ENCODE data around the gene MGMT.

MGMT gene

DNA sequence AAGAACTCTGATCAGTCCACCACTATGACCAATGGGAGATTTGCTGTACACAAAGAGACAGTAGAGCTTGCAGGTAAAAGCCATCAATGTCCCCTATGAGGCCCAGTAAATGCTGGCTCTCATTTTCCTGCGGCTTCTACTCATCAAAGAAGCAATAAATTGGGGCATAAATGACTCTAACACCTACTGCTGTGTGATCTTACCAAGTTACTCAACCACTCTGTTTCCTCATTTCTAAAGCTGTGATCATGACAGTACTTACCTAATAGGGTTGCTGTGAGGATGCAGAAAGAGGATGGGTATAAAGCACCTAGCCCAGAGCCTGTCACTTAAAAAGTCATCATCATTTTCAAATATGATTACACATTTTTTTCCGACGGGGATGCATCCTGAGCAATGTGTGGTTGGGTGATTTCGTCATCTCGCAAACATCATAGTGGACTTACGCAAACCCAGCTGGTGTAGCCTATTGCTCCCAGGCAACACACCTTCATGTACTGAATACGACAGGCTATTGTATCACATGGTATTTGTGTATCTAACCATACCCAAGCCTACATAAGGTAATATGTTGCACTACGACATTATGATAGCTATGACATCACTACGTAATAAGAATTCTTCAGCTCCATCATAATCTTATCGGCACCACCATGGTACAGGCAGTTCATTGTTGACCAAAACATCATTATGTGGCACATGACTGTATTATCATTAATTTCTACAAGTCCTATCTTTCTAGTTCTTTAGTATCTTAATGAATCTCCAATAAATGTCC lies 7.1 kb upstream of the MGMT start:
- no peak for DNase-seq

DNA sequence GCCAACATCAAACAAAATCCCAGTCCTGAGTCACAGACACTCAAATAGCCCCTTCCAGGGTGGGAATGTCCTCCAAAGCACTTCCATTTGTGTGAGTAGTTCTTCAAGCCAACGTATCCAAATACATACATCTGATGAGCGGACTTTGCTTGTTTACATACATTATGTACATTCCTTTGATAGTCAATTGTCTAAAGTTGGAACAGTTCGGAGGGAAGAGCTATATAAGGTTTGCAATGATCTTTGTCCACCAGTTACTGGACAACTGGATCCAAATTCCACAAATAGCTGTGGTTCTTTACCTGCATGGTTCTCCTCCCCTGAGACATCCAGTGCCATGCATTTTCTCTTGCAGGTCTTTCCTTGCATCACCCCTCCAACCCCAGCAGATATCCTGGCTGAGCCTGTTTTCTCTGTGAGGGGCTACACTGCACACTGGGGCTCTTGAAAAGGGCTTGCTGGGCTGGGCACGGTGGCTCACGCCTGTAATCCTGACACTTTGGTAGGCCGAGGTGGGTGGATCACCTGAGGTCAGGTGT lies 4.7 kb upstream of the MGMT start:
- DNase-seq, result no peak

DNA sequence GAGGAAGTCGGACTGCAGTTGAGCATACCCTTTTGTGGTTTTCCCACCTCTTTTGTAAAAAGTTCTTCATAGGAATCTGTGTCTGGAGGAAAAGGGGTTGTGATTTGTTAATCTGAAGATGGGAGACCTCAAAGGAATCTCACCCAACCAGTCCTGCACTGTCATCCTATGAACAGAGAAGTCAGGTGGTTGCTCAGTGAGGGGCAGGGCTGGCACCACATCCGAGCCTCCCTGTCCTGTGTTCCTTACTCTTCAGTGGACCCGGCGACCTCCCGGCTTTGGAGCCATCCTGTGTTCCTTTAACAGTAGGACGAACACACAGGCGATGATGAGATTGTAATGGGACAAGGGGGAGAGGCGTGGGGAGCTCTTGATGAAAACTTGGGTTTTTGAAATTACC lies 2.8 kb upstream of the MGMT start:
- DNase-seq, result no peak

DNA sequence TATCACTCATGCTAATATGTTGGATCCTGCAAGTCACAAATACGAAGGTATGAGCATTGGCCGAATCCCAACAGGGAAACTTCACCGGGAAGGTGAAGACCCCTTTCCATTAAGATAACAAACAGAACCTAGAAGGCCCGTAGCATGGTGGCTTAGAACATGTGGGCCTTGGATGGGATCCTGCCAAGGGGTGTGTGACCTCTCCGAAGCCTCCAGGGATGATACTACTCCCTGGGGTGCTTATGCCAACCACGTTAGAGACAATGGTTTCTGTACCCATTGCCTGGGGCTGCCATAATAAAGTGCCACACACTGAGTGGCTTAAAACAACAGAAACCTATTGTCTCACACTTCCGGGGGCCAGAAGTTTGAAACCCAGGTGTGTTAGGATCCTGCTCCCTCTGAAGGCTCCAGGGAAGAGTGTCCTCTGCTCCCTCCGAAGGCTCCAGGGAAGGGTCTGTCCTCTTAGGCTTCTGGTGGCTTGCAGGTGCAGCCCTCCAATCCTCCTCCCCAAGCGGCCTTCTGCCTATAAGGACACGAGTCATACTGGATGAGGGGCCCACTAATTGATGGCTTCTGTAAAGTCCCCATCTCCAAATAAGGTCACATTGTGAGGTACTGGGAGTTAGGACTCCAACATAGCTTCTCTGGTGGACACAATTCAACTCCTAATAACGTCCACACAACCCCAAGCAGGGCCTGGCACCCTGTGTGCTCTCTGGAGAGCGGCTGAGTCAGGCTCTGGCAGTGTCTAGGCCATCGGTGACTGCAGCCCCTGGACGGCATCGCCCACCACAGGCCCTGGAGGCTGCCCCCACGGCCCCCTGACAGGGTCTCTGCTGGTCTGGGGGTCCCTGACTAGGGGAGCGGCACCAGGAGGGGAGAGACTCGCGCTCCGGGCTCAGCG lies 992 bp upstream of the MGMT start:
- DNase-seq, result no peak

DNA sequence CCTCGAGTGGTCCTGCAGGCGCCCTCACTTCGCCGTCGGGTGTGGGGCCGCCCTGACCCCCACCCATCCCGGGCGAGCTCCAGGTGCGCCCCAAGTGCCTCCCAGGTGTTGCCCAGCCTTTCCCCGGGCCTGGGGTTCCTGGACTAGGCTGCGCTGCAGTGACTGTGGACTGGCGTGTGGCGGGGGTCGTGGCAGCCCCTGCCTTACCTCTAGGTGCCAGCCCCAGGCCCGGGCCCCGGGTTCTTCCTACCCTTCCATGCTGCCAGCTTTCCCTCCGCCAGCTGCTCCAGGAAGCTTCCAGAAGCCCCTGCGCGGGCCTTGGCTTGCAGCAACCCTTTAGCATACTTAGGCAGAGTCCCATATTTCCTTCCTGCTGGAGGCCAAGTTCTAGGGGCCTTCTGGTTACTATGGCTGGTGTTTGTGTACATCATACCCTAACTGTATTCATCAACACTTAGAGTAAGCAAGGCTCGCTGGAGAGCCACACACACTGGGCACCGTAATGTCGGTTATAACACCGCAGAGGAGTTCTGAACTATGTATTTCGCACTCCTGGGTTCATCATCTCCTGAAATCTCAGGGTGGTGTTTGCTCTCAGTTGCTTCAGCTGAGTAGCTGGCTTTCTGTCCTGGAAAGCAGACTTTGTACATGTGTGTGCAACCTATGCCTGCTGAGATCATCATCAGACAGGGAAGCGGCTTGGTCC lies 471 bp downstream of the MGMT start:
- peak; percentile 11 for DNase-seq

DNA sequence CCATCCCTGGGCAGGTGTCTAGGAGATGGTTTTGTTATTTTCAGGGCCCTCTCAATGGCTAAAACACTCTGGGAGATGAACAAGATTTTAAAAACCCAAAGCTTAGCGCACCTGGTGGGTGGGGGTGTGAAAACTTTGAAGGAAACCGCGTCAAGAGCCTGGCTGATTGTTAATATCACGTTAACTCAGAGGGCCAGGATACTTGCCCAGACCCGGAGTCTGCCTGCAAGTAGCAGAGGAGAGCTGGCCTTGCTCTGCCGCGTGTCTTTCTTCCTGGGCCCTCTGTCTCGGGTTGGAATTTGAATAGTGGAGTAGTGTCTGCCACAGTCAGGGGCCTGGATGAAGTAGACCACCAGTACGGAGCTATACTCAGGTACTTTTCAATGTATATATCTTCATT lies 1.1 kb downstream of the MGMT start:
- no peak for DNase-seq

DNA sequence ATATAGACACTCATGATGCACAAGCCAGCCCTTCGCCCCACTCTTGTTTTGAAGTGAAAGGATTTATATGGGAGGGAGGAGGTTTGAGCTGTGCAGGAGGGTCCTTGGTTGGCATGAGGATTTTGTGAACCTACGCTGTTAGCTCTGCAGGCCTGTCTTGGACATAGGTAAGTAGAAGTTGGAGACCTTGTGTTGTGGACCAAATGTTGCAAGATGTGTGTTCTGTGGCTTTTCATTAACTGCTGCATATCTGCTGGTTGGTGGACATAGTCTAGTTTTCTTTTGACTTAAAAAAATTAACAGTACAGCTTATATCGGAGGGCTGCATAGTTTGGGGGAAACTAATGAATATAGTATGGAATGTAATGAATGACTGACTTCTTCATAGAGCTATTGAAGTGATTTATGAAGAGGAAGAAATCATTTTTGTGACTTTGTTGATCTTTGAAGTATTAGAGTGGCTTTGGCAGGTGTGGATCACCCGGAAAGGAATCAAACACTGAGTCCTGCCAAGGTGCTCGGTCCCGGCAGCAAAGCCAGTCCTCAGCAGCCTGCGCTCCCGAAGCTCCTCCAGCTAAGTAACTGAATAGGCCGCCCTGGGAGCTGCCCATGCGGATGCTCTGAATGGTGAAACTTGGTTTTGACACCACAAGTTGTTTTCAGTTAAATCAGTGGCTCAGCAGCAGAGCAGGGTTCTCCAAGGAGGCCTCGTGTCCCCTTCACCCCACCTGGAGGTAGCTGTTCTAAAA lies 3.2 kb downstream of the MGMT start:
- no peak for DNase-seq

DNA sequence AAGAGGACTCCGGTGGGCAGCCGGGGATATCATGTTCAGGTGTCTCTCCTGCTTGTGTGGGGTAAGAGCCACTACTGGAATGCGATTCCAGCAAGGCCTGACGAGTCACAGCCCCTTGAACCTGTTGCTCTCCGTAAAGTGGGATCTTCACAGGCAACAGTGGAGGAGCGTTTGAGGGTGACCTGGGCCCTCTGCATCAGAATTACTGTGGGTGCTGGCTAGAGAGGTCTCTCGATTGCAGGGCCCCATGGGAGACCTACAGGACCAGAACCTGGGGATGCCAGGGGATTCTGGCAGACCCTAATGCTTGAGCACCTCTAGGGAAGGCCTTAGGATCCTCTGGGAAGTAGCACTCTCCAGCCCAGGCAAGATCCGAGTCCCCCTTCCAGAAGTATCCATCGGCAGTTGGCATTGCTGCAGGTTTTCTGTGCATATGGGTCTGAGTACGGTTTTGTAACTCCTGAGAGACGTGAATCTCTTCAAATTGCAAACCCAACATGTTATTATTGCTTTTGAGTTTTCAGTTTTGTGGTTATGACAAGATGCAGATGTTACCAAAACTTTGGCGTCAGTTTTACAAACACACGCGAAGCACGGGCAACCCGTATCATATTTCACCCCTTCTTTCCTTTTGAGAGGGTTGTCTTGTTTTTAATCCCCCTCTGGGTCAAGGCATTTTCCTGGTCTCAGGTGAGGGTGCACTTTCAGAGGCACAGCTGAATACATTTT lies 4.6 kb downstream of the MGMT start:
- no peak for DNase-seq

DNA sequence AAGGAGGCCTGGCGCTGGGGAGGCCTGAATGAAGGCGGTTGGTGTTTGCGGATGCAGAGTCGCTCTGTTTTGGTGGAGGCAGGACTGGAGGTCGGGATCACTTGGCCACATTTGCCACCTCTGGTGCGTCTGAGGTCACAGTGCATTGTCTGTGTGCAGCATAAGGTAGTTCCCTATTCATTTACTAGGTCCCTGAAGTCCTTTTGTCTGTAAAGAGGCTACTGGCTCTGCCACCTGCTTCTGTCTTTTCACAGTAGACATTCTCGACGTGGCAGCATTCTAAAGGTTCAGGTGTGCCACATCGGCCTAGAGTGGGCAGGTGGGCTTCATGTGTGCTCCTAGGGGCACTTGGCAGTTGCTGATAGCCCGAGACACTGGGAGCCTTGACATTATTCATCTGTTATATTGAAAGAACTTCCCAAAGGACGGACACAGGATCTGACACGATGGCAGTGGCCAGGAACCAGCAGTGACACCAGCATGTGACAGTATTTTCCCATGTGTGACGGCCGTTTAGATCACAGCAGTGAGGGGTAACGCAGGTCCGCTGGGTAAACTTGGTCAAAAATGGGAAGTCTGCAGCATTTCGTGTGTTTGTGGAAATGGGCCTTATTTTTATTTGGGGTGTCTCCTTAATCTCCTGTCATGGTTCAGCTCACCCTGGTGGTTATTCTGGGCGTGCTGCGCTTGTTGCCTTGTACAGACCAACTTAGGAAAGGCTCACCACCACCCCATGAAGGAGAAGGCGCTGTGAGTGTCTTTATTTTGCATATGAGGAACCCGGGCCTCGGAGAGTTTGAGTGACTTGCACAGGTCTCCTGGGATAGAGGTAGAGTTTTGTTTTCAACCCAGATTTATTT lies 5.9 kb downstream of the MGMT start:
- DNase-seq, result no peak

DNA sequence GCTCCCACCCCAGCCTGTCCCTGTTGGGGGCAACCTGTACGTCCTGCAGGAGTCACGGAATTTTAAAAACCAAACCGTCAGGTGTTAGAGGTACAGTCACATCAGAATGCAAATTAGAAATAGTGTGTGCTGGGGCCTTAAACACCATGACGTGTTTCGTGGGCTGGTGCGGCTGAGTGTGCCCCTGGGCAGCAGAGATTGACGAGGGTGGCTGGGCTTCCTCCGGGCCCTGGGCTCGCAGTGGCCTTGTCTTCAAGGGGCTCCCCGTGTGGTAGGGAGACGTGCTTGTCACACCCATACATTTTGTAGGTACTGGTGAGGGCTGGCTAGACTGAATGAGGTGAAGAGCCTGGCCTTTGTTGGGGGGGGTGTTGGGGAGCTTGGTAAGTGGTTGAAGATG lies 7.6 kb downstream of the MGMT start:
- no peak for DNase-seq

DNA sequence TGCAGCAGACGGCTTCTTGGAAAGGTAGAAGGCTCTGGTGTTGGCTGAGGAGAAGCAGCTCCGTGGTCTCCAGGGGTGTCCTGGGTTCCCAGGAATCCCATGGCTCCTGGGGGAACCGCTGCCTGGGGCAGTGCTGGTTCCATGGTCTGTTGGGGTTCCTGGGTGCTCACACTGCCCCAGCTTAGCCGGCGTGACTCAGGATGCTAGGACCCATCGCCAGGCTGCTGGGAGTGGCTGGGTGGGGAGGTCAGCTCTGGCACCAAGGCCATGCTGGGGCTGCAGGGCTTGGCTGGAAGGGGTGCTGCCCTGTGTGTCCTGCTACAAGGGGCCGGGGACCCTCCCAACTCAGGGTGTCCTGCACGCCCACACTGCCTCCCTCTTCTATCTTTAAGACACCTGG lies 9.4 kb downstream of the MGMT start:
- DNase-seq, result no peak

DNA sequence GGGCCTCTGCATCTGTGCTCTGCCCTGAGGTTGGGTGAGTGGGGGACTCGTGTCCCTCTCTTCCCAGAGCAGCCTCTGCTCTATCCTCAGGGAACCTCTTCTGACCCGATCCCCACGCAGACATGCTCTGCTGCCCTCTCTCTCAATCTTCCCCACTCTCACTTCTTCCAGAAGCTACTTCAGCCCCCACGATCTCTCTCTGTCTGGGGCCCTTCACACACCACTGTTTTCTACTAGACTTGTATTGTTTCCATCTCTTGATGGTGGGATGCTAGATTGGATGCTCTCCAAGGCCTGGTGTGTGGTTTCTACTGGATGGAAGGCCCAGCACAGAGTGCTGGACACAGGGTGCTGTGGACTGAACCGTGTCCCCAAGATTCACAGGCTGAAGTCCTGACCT lies 10.0 kb downstream of the MGMT start:
- no peak for DNase-seq

DNA sequence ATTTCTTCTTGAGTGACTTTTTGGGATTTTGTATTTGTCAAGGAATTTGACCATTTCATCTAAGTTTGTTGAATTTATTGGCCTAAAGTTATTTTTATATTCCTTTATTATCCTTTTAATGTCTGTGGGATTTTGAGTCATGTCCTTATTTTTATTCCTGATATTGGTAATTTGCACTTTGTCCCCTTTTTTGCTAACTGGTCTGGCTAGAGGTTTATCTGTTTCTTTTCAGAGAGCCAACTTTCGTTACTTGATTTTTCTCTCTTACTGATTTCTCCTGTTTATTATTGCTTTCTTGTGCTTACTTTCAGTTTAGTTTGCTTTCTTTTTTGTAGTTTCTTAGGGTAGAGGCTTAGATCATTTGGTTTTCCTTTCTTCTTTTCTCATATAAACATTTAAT lies 14.6 kb downstream of the MGMT start:
- no peak for DNase-seq

DNA sequence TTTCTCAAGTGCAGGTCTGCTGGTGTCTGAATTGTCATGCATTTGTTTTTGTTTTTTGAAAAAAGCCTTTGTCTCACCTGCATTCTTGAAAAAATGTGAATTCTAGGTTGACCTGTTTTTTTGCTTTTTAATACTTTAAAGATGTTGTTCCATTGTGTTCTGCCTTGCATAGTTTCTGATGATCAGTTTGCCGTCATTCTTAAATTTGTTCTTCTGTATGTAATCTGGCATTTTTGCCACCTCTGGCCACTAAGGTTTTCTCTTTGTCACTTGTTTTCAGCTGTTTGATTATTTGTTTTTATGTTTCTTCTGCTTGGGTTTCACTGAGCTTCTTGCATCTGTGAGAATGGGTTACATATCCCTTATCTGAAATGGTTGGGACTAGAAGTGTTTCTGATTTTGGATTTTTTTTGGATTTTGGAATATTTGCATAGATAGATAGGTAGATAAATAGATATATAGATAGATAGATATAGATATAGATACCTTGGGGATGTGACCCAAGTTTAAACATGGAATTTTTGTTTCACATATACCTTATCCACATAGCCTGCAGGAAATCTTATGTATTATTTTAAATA lies 16.5 kb downstream of the MGMT start:
- DNase-seq, result no peak

DNA sequence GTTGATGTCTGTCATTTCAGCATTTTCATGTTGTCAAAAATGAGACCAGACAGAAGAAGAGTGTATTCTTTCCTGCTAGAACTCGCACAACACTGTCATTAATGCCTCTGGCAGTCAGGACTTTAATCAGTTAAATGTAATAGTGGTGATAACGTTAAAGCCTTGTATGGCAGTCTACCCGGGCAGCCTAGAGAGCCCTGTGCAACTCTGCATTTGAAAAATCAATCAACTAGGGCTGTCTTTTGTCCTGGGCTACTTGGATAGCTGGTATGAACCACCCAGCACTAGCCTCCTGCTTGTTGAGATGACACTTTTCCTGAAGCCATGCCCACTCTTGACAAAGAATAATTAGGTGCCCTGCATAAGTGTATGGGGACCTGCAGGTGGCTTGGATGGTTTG lies 19.8 kb downstream of the MGMT start:
- no peak for DNase-seq

DNA sequence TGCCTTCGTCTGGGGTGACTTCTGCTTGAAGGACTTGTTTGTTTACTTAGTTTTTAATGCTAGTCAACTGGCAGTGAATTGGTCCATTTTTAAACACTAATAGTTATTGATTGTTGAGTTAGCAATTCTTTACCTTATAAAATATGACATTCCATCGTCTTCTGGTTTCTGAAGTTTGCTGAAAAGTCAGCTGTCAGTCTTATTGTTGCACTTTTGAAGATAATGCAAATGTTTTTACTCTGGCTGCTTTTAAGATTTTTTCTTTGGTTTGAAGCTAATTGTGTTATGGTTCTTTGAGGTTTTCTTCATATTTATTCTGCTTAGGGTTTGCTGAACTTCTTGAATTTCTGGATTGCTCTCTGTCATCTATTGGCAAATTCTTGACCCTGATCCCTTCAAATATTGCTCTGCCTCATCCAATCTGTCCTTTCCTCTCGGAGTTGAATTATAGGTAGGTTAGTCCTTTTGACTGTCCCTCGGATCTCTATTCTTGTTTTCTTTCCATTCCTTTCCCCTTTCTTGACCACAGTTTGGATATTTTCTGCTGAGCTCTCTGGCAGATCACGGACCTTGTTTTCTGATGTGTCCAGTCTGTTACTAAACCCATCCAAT lies 24.2 kb downstream of the MGMT start:
- peak; percentile 5 for DNase-seq

DNA sequence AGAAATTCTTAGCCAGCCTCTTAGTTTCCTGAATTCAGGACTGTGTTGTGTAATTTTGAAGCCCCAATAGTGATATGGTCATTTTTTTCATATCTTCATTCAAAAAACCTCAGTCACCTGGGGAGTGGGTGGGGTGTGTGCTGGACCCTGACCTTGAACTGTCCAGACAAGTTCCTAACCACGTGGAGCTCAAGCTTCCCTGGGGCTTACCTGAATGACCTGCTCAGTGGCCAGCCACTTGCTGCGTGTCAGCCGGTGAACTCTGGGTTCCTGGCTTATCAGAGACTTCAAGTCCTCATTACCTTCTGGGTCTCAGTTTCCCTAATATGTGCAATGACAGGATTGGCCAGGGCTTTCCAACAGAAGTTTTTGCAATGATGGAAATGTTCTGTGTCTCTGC lies 27.1 kb downstream of the MGMT start:
- no peak for DNase-seq

DNA sequence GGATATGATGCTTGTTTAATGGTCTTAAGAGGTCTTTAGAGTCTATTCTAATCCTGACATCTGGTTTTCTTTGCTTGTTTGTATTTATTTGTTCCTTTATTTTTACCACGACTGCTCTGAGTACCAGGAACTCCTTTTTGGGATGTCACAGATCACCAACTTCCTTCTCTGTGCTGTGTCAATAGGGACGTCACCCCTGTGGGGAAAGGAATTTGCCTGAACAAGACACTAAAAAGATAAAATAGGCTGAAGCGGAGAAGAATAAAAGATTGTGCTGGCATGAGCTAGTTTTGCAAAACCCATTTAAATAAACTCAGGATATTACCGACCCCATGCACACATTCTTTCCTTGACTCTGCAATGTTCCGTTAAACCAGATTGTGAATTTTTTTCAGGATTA lies 27.7 kb downstream of the MGMT start:
- DNase-seq, result no peak

DNA sequence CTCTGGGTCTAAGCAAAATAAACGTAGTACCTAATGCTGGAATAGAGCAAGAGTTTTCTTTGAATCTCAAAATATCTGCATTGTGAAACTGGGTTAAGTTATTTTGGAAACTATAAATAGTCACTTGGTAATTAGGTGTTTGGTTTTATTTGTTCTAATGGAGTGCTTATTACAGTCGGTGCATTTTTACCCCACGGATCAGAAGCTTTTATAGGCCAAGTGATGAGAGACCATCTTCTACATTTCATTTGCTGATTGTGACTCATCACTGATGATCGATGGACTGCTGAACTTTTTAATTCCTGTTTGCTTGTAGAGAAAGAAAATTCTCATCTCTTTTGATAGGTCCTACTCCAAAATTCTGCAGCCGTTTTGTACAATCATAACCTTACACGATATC lies 28.2 kb downstream of the MGMT start:
- no peak for DNase-seq

DNA sequence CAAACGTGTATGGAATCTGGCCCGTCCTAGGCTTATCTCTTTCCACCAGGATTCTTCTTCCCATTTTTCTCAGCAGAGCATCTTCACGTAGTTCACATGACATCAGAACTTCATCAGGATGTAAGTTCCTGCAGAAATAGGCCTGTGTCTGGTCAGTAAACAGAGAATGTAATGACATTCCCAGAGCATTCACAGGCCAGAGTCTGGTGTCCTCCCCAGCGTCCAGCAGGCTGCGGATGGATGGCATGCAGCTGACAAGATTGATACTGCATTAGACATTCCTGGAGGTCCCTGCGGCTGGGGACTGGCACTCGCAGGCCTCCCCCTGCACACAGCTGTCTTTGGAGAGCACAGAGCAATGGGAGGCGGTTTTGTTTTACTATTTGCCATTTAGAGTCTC lies 28.7 kb downstream of the MGMT start:
- no peak for DNase-seq
